ENCODE measurements around the gene TLL2. TPM values are rescaled to one million over a fixed set of nuclear protein-coding genes. Genes with fewer than 3 reads are reported as not detected.

The TLL2 gene
- total and polyA plus RNA-seq, 4 donors, result 0.12 to 0.36 TPM; not detected in 2

GRCh38 chr10:96488161-96488935 is 25.4 kb downstream of the TLL2 start:
- no peak for ATAC-seq (ENCODE audit: low FRiP score)
- Histone ChIP-seq H3K27ac (ENCODE audit: low read depth in 1 of 2, low read length in 2 of 2) (no peak overlapping the region), H3K36me3 (ENCODE audit: control insufficient read depth in 1 of 2, insufficient read depth in 2 of 2, low read length in 1 of 2) (no peaks in the 10 kb centered on the region), H3K4me3 (ENCODE audit: low read length in 2 of 2) (no peak overlapping the region), H3K4me1 (ENCODE audit: control insufficient read depth in 1 of 2, insufficient read depth in 2 of 2, low read length in 2 of 2) (no peaks in the 10 kb centered on the region), H3K9me3 (ENCODE audit: control insufficient read depth, low read length) (no peaks in the 10 kb centered on the region), H3K27me3 (ENCODE audit: control insufficient read depth in 1 of 2, insufficient read depth in 2 of 2, low read length in 1 of 2) (no peaks in the 10 kb centered on the region)
- no peak for DNase-seq
- WGBS, 2 donors, result 80 to 84% methylated on average over 14 of the region's 14 CpGs
- intact Hi-C loops (cut with DNase I), result no loop called here

DNA sequence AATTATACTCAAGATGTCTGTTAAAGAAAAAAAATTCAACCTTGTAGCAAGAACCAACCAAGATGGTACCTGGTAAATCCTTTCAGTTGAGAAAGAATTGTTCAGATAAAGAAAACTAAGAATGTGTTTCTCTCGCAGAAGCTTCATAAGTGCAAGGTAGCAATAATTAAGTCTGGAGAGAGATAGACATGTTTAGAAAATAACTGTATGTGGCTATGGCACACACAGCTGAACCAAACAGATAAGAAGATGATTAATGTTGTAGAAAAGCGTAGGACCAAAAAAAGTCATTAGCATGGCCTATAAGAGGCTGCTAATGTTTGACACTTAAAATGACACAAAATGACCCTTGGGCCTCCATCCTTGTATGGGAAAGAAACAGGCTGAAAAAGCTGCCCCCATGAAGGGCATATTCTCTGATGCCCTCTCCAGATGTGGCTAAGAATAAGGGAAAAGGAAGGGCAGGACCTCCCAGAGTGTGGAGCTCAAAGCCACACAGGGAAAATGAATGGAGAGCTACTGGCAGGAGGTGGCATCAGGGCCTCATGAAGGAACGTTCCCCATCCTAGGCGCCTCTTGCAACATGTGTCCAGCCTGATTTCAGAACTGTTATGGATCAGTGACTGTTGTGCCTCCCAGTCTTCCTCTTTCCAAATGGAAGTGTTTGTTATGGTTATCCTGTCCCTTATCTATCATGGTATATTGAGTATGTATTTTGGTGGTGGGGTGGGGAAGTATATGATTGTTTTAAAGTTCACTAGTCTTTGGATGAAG is 30.7 kb downstream of the TLL2 start:
- H3K9me3 ChIP-seq (ENCODE audit: control insufficient read depth, low read length), result no peaks in the 10 kb centered on the region
- intact Hi-C loops (cut with DNase I), result no loop called here
- DNase-seq, result no peak
- no peak for ATAC-seq (ENCODE audit: low FRiP score)
- no peak overlapping the region for H3K4me3 ChIP-seq (ENCODE audit: low read length in 2 of 2)
- H3K27ac ChIP-seq (ENCODE audit: low read depth in 1 of 2, low read length in 2 of 2), result no peak overlapping the region
- no peaks in the 10 kb centered on the region for H3K36me3 ChIP-seq (ENCODE audit: control insufficient read depth in 1 of 2, insufficient read depth in 2 of 2, low read length in 1 of 2)
- 63 to 65% methylated on average over 4 of the region's 4 CpGs for WGBS, 2 donors
- no peaks in the 10 kb centered on the region for H3K27me3 ChIP-seq (ENCODE audit: control insufficient read depth in 1 of 2, insufficient read depth in 2 of 2, low read length in 1 of 2)
- H3K4me1 ChIP-seq (ENCODE audit: control insufficient read depth in 1 of 2, insufficient read depth in 2 of 2, low read length in 2 of 2), result no peaks in the 10 kb centered on the region

DNA sequence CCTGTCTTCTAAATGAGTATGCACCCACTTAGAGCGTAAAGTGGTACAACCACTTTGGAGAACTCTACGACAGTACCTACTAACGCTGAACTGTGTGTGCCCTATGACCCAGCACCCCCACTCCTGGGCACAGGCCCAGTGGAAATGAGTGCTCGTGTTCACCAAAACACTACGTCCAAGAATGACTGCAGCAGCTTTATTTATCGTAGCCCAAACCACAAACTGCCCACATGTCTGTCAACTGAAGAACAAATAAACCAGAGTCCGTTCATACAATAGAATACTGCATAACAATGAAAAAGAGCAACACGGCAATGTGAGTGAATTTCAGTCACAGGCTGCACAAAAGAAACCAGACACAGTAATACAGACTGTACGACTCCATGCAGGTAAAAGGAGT is 35.4 kb downstream of the TLL2 start:
- no peaks in the 10 kb centered on the region for H3K4me1 ChIP-seq (ENCODE audit: control insufficient read depth in 1 of 2, insufficient read depth in 2 of 2, low read length in 2 of 2)
- intact Hi-C loops (cut with DNase I), result no loop called here
- DNase-seq, result no peak
- H3K9me3 ChIP-seq (ENCODE audit: control insufficient read depth, low read length), result peaks cover 2% of the 10 kb centered on the region
- no peaks in the 10 kb centered on the region for H3K36me3 ChIP-seq (ENCODE audit: control insufficient read depth in 1 of 2, insufficient read depth in 2 of 2, low read length in 1 of 2)
- no peaks in the 10 kb centered on the region for H3K27me3 ChIP-seq (ENCODE audit: control insufficient read depth in 1 of 2, insufficient read depth in 2 of 2, low read length in 1 of 2)
- WGBS, 2 donors, result 74 to 78% methylated on average over 9 of the region's 9 CpGs
- H3K4me3 ChIP-seq (ENCODE audit: low read length in 2 of 2), result no peak overlapping the region
- H3K27ac ChIP-seq (ENCODE audit: low read depth in 1 of 2, low read length in 2 of 2), result no peak overlapping the region
- no peak for ATAC-seq (ENCODE audit: low FRiP score)

GRCh38 chr10:96473866-96474265 is 39.9 kb downstream of the TLL2 start:
- ATAC-seq (ENCODE audit: low FRiP score), result no peak
- no peak for DNase-seq
- Histone ChIP-seq H3K9me3 (ENCODE audit: control insufficient read depth, low read length) (peaks cover 2% of the 10 kb centered on the region), H3K4me3 (ENCODE audit: low read length in 2 of 2) (no peak overlapping the region), H3K36me3 (ENCODE audit: control insufficient read depth in 1 of 2, insufficient read depth in 2 of 2, low read length in 1 of 2) (no peaks in the 10 kb centered on the region), H3K27me3 (ENCODE audit: control insufficient read depth in 1 of 2, insufficient read depth in 2 of 2, low read length in 1 of 2) (no peaks in the 10 kb centered on the region), H3K4me1 (ENCODE audit: control insufficient read depth in 1 of 2, insufficient read depth in 2 of 2, low read length in 2 of 2) (no peaks in the 10 kb centered on the region), H3K27ac (ENCODE audit: low read depth in 1 of 2, low read length in 2 of 2) (no peak overlapping the region)
- intact Hi-C loops (cut with DNase I), result no loop called here
- 67 to 76% methylated on average over 9 of the region's 9 CpGs for WGBS, 2 donors

- Histone ChIP-seq H3K9me3 (ENCODE audit: control insufficient read depth, low read length) (peaks cover 2% of the 10 kb centered on the region), H3K27ac (ENCODE audit: low read depth in 1 of 2, low read length in 2 of 2) (no peak overlapping the region), H3K27me3 (ENCODE audit: control insufficient read depth in 1 of 2, insufficient read depth in 2 of 2, low read length in 1 of 2) (no peaks in the 10 kb centered on the region), H3K4me3 (ENCODE audit: low read length in 2 of 2) (no peak overlapping the region), H3K36me3 (ENCODE audit: control insufficient read depth in 1 of 2, insufficient read depth in 2 of 2, low read length in 1 of 2) (no peaks in the 10 kb centered on the region), H3K4me1 (ENCODE audit: control insufficient read depth in 1 of 2, insufficient read depth in 2 of 2, low read length in 2 of 2) (no peaks in the 10 kb centered on the region)
- ATAC-seq (ENCODE audit: low FRiP score) (peak; percentile 27), DNase-seq (no peak)
- WGBS, 2 donors, result 12 to 15% methylated on average over 4 of the region's 4 CpGs
- intact Hi-C loops (cut with DNase I), result no loop called here
These were observed 43.5 kb downstream of the TLL2 start for GRCh38 chr10:96470116-96470743.

GRCh38 chr10:96468845-96469244 is 44.9 kb downstream of the TLL2 start:
- Histone ChIP-seq H3K4me3 (ENCODE audit: low read length in 2 of 2) (no peak overlapping the region), H3K36me3 (ENCODE audit: control insufficient read depth in 1 of 2, insufficient read depth in 2 of 2, low read length in 1 of 2) (no peaks in the 10 kb centered on the region), H3K27me3 (ENCODE audit: control insufficient read depth in 1 of 2, insufficient read depth in 2 of 2, low read length in 1 of 2) (no peaks in the 10 kb centered on the region), H3K4me1 (ENCODE audit: control insufficient read depth in 1 of 2, insufficient read depth in 2 of 2, low read length in 2 of 2) (no peaks in the 10 kb centered on the region), H3K9me3 (ENCODE audit: control insufficient read depth, low read length) (no peaks in the 10 kb centered on the region), H3K27ac (ENCODE audit: low read depth in 1 of 2, low read length in 2 of 2) (no peak overlapping the region)
- 58% methylated on average over 5 of the region's 5 CpGs for WGBS, 2 donors
- no peak for ATAC-seq (ENCODE audit: low FRiP score)
- no peak for DNase-seq
- intact Hi-C loops (cut with DNase I), result no loop called here

DNA sequence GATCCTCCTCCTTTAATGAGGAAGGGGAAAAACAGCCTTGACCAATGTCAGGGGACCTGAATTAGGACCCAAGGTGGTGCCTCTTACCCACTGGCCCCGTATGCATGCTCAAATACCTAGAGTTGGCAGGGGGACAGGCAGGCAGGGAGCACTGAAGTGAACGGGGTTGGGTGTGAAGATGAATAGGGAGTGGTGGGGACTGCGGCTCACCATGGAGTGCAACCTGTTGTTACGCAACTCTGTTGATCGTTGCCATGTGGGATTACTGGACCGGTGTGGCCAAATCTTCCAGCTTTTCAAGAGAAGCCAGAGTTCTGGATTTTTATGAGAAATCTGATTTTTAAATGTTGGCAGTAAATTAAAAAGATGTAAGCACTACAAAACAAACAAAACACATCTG is 48.1 kb downstream of the TLL2 start:
- Histone ChIP-seq H3K27me3 (ENCODE audit: control insufficient read depth in 1 of 2, insufficient read depth in 2 of 2, low read length in 1 of 2) (no peaks in the 10 kb centered on the region), H3K27ac (ENCODE audit: low read depth in 1 of 2, low read length in 2 of 2) (no peak overlapping the region), H3K4me1 (ENCODE audit: control insufficient read depth in 1 of 2, insufficient read depth in 2 of 2, low read length in 2 of 2) (no peaks in the 10 kb centered on the region), H3K4me3 (ENCODE audit: low read length in 2 of 2) (no peak overlapping the region), H3K9me3 (ENCODE audit: control insufficient read depth, low read length) (no peaks in the 10 kb centered on the region), H3K36me3 (ENCODE audit: control insufficient read depth in 1 of 2, insufficient read depth in 2 of 2, low read length in 1 of 2) (no peaks in the 10 kb centered on the region)
- intact Hi-C loops (cut with DNase I), result no loop called here
- WGBS, 2 donors, result 86 to 87% methylated on average over 6 of the region's 6 CpGs
- ATAC-seq (ENCODE audit: low FRiP score) (no peak), DNase-seq (no peak)

- Histone ChIP-seq H3K4me3 (ENCODE audit: low read length in 2 of 2) (no peak overlapping the region), H3K4me1 (ENCODE audit: control insufficient read depth in 1 of 2, insufficient read depth in 2 of 2, low read length in 2 of 2) (no peaks in the 10 kb centered on the region), H3K36me3 (ENCODE audit: control insufficient read depth in 1 of 2, insufficient read depth in 2 of 2, low read length in 1 of 2) (no peaks in the 10 kb centered on the region), H3K9me3 (ENCODE audit: control insufficient read depth, low read length) (no peaks in the 10 kb centered on the region), H3K27me3 (ENCODE audit: control insufficient read depth in 1 of 2, insufficient read depth in 2 of 2, low read length in 1 of 2) (no peaks in the 10 kb centered on the region), H3K27ac (ENCODE audit: low read depth in 1 of 2, low read length in 2 of 2) (no peak overlapping the region)
- no peak for DNase-seq
- WGBS, 2 donors, result 68 to 73% methylated on average over 3 of the region's 3 CpGs
- ATAC-seq (ENCODE audit: low FRiP score), result no peak
- intact Hi-C loops (cut with DNase I), result no loop called here
These were observed 50.2 kb downstream of the TLL2 start for GRCh38 chr10:96463562-96463961.
